Stomach (tissue), 4 donors: ENCODE results near the gene DNAJC12.

ENCODE experiments used
- CTCF ChIP-seq, 7 experiments: fragments of 450-650 bp in 4 of 7; fragments of 200-600 bp in 3 of 7; sonication (generic) in 3 of 7; IDR thresholded peaks; one replicate each; pipeline ENCODE4 v1.5.1; 2016 to 2019; ENCODE audit warnings: antibody characterized with exemption in 7 of 7, control low read depth in 2 of 7, mild to moderate bottlenecking in 1 of 7
- EP300 ChIP-seq: sonication (generic); formaldehyde crosslinking; IDR thresholded peaks from one replicate; pipeline ENCODE4 v1.6.1; 2017; ENCODE audit warnings: antibody characterized with exemption
- POLR2A ChIP-seq, 4 donors: fragments of 450-650 bp; IDR thresholded peaks; one replicate each; pipeline ENCODE4 v1.6.1; 2016; ENCODE audit warnings: antibody characterized with exemption in 4 of 4, control low read depth in 2 of 4, mild to moderate bottlenecking in 1 of 4, moderate library complexity in 1 of 4
- POLR2AphosphoS5 ChIP-seq, 3 donors: sonication (generic); formaldehyde crosslinking; IDR thresholded peaks; one replicate each; pipeline ENCODE4 v1.6.1; 2016; ENCODE audit warnings: antibody characterized with exemption in 3 of 3

DNA sequence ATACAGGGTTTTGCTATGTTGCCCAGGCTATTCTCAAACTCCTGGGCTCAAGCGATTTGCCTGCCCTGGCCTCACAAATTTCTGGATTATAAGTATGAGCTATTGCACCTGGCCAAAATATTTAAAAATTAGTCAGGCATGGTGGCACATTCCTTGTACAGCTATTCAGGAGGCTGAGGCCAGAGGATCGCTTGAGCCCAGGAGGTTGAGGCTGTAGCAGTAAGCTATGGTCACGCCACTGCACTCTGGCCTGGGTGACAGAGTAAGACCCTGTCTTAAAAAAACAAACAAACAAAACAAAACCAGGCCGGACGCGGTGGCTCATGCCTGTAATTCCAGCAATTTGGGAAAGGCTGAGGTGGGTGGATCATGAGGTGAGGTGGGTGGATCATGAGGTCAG lies 32.0 kb upstream of the DNAJC12 start:
- TF ChIP-seq CTCF (IDR thresholded peaks at IDR 0.05): no peak
- no peak for TF ChIP-seq POLR2AphosphoS5 (IDR thresholded peaks at IDR 0.05)
- TF ChIP-seq POLR2A (IDR thresholded peaks at IDR 0.05): no peak
- no peak for TF ChIP-seq EP300
